ENCODE data around the gene CTNND2.

CTNND2 gene

DNA sequence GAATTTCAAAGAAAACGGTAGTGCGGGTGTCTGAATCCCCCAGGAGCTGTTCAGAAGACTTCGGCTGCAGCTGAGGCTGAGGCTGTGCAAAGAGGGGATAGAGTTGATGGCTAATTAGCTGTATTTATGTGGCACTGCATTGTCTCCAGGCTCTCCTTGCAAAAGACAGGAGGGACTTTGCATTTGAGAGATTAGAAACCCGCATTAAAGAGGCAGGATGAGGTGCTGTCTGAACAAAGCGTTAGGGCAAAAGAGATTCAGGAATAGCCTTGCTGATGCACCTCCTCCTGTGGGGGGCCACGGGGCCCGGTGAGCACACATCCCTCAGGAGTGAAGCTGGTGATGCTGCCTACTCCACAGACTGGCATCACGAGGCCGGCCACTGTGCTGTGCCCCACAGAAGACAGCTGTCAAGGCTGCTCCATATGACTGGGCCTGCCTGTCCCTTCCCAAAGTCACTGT, 799.6 kb downstream of the CTNND2 start:
- no peak for DNase-seq (ENCODE audit: low read depth)

DNA sequence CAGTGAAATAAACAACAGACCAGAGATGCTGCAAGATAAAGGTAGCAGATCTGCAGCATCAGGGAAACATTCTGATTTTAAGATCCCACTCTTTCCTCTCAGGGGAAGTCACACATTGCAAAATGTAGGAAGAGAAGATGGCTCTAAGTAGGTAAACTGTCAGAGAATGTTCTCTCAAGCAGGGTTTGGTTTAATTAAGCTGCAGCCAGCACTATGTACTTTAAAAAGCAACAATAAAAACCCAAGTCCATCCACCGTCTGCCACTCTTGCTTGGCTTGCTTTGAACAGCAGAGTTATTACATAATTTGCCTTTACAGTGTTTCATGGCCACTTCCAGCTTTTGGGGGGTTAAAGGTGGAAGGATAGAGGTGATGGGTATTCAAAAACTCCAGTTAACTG, 800.0 kb downstream of the CTNND2 start:
- no peak for DNase-seq (ENCODE audit: low read depth)
- TF ChIP-seq, protein P1, sequence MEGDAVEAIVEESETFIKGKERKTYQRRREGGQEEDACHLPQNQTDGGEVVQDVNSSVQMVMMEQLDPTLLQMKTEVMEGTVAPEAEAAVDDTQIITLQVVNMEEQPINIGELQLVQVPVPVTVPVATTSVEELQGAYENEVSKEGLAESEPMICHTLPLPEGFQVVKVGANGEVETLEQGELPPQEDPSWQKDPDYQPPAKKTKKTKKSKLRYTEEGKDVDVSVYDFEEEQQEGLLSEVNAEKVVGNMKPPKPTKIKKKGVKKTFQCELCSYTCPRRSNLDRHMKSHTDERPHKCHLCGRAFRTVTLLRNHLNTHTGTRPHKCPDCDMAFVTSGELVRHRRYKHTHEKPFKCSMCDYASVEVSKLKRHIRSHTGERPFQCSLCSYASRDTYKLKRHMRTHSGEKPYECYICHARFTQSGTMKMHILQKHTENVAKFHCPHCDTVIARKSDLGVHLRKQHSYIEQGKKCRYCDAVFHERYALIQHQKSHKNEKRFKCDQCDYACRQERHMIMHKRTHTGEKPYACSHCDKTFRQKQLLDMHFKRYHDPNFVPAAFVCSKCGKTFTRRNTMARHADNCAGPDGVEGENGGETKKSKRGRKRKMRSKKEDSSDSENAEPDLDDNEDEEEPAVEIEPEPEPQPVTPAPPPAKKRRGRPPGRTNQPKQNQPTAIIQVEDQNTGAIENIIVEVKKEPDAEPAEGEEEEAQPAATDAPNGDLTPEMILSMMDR (IDR thresholded peaks at IDR 0.05; ENCODE audit: low read depth, low read length, missing control alignments): no peak

More for the DNA sequence above, 799.6 kb downstream of the CTNND2 start:
- H3K4me3 ChIP-seq (ENCODE audit: low read depth, low read length): no peak overlapping the region
- TF ChIP-seq, protein P1 (IDR thresholded peaks at IDR 0.05; ENCODE audit: low read depth, low read length, missing control alignments): no peak

DNA sequence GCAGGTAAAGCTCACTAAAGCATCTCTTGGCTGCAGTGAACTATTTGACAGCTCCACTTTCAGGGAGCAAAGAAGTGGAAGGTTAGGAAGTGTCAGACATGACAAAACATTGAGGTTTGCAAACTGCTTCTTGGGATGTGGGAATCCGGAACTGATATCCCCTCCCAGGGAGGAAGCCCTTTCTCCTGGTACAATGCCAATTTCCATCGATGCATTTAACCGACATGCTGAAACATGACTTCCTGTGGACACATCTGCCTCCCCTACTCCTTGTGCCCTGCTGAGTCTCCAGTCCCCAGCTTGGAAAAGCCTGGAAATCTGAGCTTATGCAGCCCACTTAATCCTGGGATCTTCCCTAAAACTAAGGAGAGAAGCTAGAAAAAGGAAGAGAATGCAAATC, 820.1 kb downstream of the CTNND2 start:
- DNase-seq (ENCODE audit: low read depth): no peak
- TF ChIP-seq, protein P1 (IDR thresholded peaks at IDR 0.05; ENCODE audit: low read depth, low read length, missing control alignments): no peak
- H3K4me3 ChIP-seq (ENCODE audit: low read depth, low read length): no peak overlapping the region

More for the DNA sequence above, 800.0 kb downstream of the CTNND2 start:
- H3K4me3 ChIP-seq (ENCODE audit: low read depth, low read length): no peak overlapping the region

DNA sequence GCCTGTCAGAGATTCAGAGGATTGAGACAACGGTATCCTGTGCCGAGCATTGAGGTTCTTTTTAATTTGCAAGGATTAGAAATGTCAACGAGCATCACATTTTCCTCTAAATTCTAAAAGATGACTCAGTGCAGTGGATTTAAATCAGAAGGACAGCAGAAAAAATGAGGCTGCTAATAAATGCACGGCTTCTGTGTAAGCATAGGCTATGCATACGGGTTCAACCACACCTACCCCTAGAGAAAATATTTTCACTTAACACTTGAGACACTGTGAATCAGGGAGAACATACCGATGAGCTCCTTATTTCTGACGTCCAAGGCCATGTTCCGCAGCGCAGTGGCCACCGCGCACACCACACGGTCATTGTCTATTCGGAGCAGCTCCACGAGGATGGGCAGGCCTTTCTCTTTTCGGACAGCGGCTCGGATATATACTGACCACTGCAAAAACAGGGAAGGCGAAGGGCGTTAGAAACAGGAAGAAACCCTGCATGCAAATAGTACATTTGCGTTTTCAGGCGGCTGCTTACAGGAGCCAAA, 821.8 kb downstream of the CTNND2 start:
- TF ChIP-seq, protein P1 (IDR thresholded peaks at IDR 0.05; ENCODE audit: low read depth, low read length, missing control alignments): no peak
- no peak for DNase-seq (ENCODE audit: low read depth)
- no peak overlapping the region for H3K4me3 ChIP-seq (ENCODE audit: low read depth, low read length)

DNA sequence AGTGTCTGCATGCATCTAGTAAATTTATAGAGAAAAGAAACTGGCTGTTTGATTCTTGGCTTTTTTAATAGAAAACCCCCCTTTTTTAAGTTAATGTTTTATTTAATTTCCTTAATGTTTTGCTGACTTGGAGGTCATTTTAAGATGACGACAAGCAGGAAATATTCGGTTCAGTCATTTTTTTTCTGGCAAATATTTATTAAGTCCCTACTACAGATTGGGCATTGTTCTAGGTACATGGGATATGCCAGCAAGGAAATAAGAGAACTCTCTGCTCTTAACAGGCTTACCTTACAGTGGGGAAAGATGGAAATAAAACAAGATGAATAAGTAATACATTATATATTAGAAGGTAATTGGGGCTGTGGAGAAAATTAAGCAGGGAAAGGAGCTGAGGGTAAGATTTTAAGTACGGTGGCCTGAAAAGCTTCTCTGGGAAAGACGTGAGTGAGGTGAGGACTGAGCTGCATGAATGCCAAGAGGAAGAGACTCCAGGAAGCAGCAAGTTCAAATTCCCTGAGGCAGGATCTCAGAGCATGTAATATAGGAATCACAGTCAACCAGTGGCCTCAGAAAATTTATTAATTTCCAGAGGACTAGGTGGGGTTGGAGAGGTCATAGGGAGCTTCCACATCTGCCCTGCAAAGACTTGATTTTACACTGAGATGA, 827.2 kb downstream of the CTNND2 start:
- no peak overlapping the region for H3K4me3 ChIP-seq (ENCODE audit: low read depth, low read length)
- TF ChIP-seq, protein P1 (IDR thresholded peaks at IDR 0.05; ENCODE audit: low read depth, low read length, missing control alignments): no peak
- DNase-seq (ENCODE audit: low read depth): no peak

DNA sequence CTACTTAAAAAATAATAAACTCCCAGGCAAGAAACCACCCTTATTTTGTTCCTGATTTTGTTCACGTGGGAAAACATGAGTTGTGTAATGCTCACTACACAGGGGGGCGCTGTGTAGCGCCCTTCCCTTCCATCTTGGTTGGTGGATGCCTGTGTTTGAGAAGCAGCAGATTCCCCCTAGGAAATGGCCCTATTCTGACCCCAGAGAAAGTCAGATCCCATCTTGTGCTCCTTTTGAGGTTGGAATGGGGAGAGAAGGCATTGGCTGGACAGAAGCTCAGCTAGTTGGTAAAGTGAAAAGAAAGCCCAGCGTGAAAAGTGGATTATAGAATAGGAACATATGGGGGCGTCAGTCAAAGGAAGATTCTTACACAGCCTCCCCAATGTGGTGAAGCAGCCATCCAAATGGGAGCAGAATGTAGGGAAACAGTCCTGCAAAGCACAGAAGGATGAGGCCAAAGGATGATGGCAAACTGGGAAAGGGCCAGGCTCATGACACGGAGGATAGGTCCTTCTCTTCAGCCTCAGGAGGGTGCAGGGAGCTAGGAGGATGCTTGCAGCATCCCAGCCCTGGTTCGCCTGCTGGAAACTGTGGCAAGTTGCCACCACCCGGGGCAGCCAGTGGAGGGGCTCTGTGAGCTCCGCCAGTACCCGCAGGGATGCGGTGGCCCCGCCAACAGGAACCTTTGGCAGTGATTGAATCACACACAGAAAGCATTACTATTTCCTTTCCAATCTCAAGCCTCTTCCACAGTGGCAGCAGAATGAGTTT, 829.0 kb downstream of the CTNND2 start:
- TF ChIP-seq, protein P1 (IDR thresholded peaks at IDR 0.05; ENCODE audit: low read depth, low read length, missing control alignments): peak; percentile 34
- no peak for DNase-seq (ENCODE audit: low read depth)
- H3K4me3 ChIP-seq (ENCODE audit: low read depth, low read length): no peak overlapping the region

Measured in GM12864 (cell line).